ENCODE measurements around the gene MRPS7. TPM values are rescaled to one million over a fixed set of nuclear protein-coding genes. Genes with fewer than 3 reads are reported as not detected.

The MRPS7 gene
- total and polyA plus RNA-seq, 8 donors = 6.7 to 136 (median 49.6) TPM

DNA sequence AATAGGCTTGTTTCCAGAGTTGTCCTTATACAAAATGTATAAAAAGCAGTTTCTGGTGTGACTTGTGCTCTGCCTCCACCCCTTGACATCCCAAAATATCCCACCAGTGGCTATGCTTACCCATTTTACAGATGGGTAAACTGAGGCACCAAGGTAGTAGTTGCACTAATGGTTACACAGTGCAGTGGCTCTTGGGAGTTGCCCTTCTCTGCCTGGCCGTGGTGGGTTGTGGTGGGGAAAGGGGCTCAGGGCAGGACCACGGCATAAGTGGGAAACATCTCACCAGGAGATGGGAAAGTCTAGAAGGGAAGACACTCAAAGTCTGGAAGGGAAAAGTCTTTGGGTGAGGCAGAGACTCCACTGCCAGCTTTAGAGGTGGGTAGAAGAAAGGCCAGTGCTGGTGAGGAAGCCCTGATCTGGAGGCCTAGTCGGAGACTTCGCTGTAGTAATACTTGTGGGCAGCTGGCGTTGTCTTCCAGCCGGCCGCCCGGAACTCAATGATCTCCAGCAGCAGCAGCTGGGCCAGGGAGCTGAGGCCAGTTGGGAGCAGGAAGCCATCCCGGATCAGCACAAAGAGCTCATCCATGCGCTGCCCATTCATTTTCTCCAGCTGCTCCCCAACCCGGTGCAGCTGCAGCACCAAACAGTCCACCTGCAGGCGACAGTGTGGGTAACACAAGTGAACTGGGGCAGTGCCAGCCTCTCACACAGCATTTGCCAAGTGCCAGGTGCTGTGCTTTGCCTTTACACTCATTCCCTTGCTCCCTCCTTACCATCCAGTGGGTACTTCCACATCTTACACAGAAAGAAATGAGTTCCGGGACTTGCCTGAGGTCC lies 4.9 kb downstream of the MRPS7 start:
- TF ChIP-seq POLR2A (IDR thresholded peaks at IDR 0.05) (no peak), POLR2AphosphoS5 (IDR thresholded peaks at IDR 0.05) (no peak), EP300 (IDR thresholded peaks at IDR 0.05) (no peak)
- TF ChIP-seq, protein P1, sequence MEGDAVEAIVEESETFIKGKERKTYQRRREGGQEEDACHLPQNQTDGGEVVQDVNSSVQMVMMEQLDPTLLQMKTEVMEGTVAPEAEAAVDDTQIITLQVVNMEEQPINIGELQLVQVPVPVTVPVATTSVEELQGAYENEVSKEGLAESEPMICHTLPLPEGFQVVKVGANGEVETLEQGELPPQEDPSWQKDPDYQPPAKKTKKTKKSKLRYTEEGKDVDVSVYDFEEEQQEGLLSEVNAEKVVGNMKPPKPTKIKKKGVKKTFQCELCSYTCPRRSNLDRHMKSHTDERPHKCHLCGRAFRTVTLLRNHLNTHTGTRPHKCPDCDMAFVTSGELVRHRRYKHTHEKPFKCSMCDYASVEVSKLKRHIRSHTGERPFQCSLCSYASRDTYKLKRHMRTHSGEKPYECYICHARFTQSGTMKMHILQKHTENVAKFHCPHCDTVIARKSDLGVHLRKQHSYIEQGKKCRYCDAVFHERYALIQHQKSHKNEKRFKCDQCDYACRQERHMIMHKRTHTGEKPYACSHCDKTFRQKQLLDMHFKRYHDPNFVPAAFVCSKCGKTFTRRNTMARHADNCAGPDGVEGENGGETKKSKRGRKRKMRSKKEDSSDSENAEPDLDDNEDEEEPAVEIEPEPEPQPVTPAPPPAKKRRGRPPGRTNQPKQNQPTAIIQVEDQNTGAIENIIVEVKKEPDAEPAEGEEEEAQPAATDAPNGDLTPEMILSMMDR (IDR thresholded peaks at IDR 0.05) = no peak
- Histone ChIP-seq H3K9me3 (no peaks in the 10 kb centered on the region), H3K4me3 (no peak overlapping the region), H3K27ac (no peak overlapping the region), H3K4me1 (peaks cover 16 to 61% (median 28%) of the 10 kb centered on the region in 4 donors), H3K27me3 (no peaks in the 10 kb centered on the region), H3K36me3 (peaks cover 34 to 46% (median 44%) of the 10 kb centered on the region in 4 donors)
- DNase-seq = no peak
- WGBS, 5 donors = 79 to 90% (median 85%) methylated on average over 12 to 13 of the region's 13 CpGs
- intact Hi-C loops (cut with DNase I; ENCODE audit: low total_unique reads) = no loop called here

- Histone ChIP-seq H3K9me3 (no peaks in the 10 kb centered on the region), H3K27me3 (no peaks in the 10 kb centered on the region), H3K36me3 (peaks cover 34 to 46% (median 44%) of the 10 kb centered on the region in 4 donors), H3K4me3 (no peak overlapping the region), H3K4me1 (peaks cover 19 to 66% (median 32%) of the 10 kb centered on the region in 4 donors), H3K27ac (peak overlapping the region in 1 of 5 donors; percentile 16)
- no peak for DNase-seq
- intact Hi-C loops (cut with DNase I; ENCODE audit: low total_unique reads) = no loop called here
- TF ChIP-seq POLR2A (IDR thresholded peaks at IDR 0.05) = no peak
- TF ChIP-seq POLR2AphosphoS5 (IDR thresholded peaks at IDR 0.05) = no peak
- TF ChIP-seq EP300 (IDR thresholded peaks at IDR 0.05) = no peak
- TF ChIP-seq, protein P1 (IDR thresholded peaks at IDR 0.05) = no peak
- WGBS, 5 donors = 25 to 56% (median 49%) methylated on average over 2 of the region's 2 CpGs
Measured at GRCh38 chr17:75267153-75267410, 5.4 kb downstream of the MRPS7 start.

- WGBS, 5 donors = 34 to 50% (median 38%) methylated on average over 10 to 14 of the region's 14 CpGs
- no peaks in the 10 kb centered on the region for H3K27me3 ChIP-seq
- H3K27ac ChIP-seq = peak overlapping the region in 1 of 5 donors; percentile 16
- H3K36me3 ChIP-seq = peaks cover 34 to 46% (median 45%) of the 10 kb centered on the region in 4 donors
- peak in 1 of 2 donors; percentile 75 for DNase-seq
- intact Hi-C loops (cut with DNase I; ENCODE audit: low total_unique reads) = no loop called here
- TF ChIP-seq EP300 (IDR thresholded peaks at IDR 0.05) = no peak
- TF ChIP-seq, protein P1 (IDR thresholded peaks at IDR 0.05) = no peak
- no peaks in the 10 kb centered on the region for H3K9me3 ChIP-seq
- H3K4me1 ChIP-seq = peaks cover 19 to 66% (median 32%) of the 10 kb centered on the region in 4 donors
- H3K4me3 ChIP-seq = no peak overlapping the region
Measured at GRCh38 chr17:75267411-75268232, 5.9 kb downstream of the MRPS7 start.

- Histone ChIP-seq H3K4me1 (peaks cover 17 to 65% (median 37%) of the 10 kb centered on the region in 4 donors), H3K4me3 (peak overlapping the region; percentile 92 to 97 (median 94)), H3K9me3 (no peaks in the 10 kb centered on the region), H3K27me3 (no peaks in the 10 kb centered on the region), H3K36me3 (peaks cover 22 to 34% (median 31%) of the 10 kb centered on the region in 4 donors), H3K27ac (peak overlapping the region; percentile 87 to 100 (median 97))
- intact Hi-C loops (cut with DNase I; ENCODE audit: low total_unique reads) = no loop called here
- no peak for DNase-seq
- 13 to 21% (median 20%) methylated on average over 5 to 6 of the region's 6 CpGs for WGBS, 5 donors
- TF ChIP-seq, protein P1 (IDR thresholded peaks at IDR 0.05) = no peak
- TF ChIP-seq POLR2AphosphoS5 (IDR thresholded peaks at IDR 0.05) (no peak), EP300 (IDR thresholded peaks at IDR 0.05) (no peak), POLR2A (IDR thresholded peaks at IDR 0.05) (no peak)
Measured at GRCh38 chr17:75269844-75270217, 8.2 kb downstream of the MRPS7 start.

Measured in stomach (tissue), 9 donors.